Adrenal gland (tissue), 5 donors: Measurements from ENCODE around the gene RNASE7.

ENCODE experiments used
- POLR2A ChIP-seq, 2 donors: fragments of 450-650 bp; IDR thresholded peaks; one replicate each; pipeline ENCODE4 v1.6.1; 2017; ENCODE audit warnings: antibody characterized with exemption in 2 of 2, mild to moderate bottlenecking in 2 of 2, moderate library complexity in 1 of 2
- TF ChIP-seq, protein P1 (sequence below), 6 experiments: fragments of 450-650 bp in 4 of 6; fragments of 200-600 bp in 2 of 6; sonication (generic) in 1 of 6; IDR thresholded peaks; 1 replicate in 5 of 6; 2 replicates in 1 of 6; pipeline versions ENCODE4 v1.5.1 to v1.8.0; 2016 to 2021; ENCODE audit warnings: antibody characterized with exemption in 6 of 6, mild to moderate bottlenecking in 2 of 6, moderate library complexity in 1 of 6
- donor health status: DM: no; HTN: no; CAD: no.

DNA sequence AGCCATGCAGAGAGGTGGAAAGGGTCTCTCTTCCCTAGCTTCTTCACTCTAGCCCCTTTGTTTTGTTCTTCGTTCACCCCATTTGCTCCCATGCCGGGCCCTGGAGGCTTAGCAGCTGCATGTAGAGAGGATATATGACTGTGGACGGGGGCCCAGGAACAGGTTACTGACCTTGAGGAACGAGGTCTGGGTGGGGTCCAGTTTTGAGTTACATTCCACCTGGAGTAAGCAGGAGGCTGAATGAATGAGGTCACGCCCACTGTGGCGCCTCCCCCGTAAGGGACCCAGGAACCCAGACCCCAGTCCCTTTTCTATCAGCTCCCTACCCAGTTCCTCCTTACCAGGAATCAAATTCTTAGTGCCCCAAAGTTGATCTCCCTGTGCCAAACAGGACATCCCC lies 23.9 kb upstream of the RNASE7 start:
- TF ChIP-seq, protein P1, sequence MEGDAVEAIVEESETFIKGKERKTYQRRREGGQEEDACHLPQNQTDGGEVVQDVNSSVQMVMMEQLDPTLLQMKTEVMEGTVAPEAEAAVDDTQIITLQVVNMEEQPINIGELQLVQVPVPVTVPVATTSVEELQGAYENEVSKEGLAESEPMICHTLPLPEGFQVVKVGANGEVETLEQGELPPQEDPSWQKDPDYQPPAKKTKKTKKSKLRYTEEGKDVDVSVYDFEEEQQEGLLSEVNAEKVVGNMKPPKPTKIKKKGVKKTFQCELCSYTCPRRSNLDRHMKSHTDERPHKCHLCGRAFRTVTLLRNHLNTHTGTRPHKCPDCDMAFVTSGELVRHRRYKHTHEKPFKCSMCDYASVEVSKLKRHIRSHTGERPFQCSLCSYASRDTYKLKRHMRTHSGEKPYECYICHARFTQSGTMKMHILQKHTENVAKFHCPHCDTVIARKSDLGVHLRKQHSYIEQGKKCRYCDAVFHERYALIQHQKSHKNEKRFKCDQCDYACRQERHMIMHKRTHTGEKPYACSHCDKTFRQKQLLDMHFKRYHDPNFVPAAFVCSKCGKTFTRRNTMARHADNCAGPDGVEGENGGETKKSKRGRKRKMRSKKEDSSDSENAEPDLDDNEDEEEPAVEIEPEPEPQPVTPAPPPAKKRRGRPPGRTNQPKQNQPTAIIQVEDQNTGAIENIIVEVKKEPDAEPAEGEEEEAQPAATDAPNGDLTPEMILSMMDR (IDR thresholded peaks at IDR 0.05): no peak
- TF ChIP-seq POLR2A (IDR thresholded peaks at IDR 0.05): no peak
